Neutrophil (primary cell): ENCODE results near the gene ADGRE3.

Experiments
- H3K27ac ChIP-seq: fragments of 200-600 bp; sonication (generic); 2 replicates; pipeline ENCODE4 v1.5.1; 2016; ENCODE audit warnings: mild to moderate bottlenecking, moderate library complexity
- H3K27me3 ChIP-seq: fragments of 200-600 bp; sonication (generic); 2 replicates; pipeline ENCODE4 v1.6.0; 2016; ENCODE audit warnings: mild to moderate bottlenecking
- H3K36me3 ChIP-seq: fragments of 200-600 bp; sonication (generic); 2 replicates; pipeline ENCODE4 v1.5.1; 2017
- H3K4me1 ChIP-seq, 2 experiments: fragments of 200-600 bp in 1 of 2; sonication (generic) in 1 of 2; 1 replicate in 1 of 2; 2 replicates in 1 of 2; pipeline versions ENCODE4 v1.5.1 to v1.6.1; 2013 to 2016; ENCODE audit warnings: low read depth in 1 of 2, low read length in 1 of 2, mild to moderate bottlenecking in 1 of 2, moderate library complexity in 1 of 2; ENCODE audit not compliant: control insufficient read depth in 1 of 2, insufficient read depth in 1 of 2
- H3K4me3 ChIP-seq, 2 experiments: fragments of 200-600 bp in 1 of 2; sonication (generic) in 1 of 2; 1 replicate in 1 of 2; 2 replicates in 1 of 2; pipeline ENCODE4 v1.5.1; 2013 to 2016; ENCODE audit warnings: low read depth in 1 of 2, low read length in 1 of 2, mild to moderate bottlenecking in 1 of 2, moderate library complexity in 1 of 2
- H3K9me3 ChIP-seq: fragments of 200-600 bp; sonication (generic); 2 replicates; pipeline ENCODE4 v1.5.1; 2016
- TF ChIP-seq, protein P1 (sequence below): fragments of 200-600 bp; sonication (generic); IDR thresholded peaks from 2 replicates; pipeline ENCODE4 v1.5.1; 2016; ENCODE audit warnings: antibody characterized with exemption

ADGRE3 gene

DNA sequence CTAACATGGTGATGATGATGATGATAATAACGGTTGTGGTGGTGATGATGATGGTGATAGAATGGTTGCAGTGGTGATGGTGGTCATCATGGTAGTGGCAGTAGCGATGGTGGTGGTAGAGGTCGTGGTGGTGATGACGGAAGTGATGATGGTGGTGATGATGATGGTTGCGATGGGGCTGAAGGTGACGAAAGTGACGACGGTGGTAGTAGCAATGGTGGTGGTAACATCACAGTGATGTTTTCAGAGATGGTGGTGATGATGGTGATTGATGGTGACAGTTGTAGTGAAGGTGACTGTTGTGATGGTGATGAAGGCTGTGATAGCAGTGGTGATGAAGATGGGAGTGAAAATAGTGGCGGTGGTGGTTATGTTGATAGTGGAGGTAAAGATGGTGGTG, 3.6 kb upstream of the ADGRE3 start:
- Histone ChIP-seq H3K27ac (no peak overlapping the region), H3K36me3 (no peaks in the 10 kb centered on the region), H3K9me3 (no peaks in the 10 kb centered on the region), H3K27me3 (no peaks in the 10 kb centered on the region), H3K4me3 (no peak overlapping the region), H3K4me1 (peaks cover 40 to 52% of the 10 kb centered on the region in 2 experiments)
- TF ChIP-seq, protein P1, sequence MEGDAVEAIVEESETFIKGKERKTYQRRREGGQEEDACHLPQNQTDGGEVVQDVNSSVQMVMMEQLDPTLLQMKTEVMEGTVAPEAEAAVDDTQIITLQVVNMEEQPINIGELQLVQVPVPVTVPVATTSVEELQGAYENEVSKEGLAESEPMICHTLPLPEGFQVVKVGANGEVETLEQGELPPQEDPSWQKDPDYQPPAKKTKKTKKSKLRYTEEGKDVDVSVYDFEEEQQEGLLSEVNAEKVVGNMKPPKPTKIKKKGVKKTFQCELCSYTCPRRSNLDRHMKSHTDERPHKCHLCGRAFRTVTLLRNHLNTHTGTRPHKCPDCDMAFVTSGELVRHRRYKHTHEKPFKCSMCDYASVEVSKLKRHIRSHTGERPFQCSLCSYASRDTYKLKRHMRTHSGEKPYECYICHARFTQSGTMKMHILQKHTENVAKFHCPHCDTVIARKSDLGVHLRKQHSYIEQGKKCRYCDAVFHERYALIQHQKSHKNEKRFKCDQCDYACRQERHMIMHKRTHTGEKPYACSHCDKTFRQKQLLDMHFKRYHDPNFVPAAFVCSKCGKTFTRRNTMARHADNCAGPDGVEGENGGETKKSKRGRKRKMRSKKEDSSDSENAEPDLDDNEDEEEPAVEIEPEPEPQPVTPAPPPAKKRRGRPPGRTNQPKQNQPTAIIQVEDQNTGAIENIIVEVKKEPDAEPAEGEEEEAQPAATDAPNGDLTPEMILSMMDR: no peak

DNA sequence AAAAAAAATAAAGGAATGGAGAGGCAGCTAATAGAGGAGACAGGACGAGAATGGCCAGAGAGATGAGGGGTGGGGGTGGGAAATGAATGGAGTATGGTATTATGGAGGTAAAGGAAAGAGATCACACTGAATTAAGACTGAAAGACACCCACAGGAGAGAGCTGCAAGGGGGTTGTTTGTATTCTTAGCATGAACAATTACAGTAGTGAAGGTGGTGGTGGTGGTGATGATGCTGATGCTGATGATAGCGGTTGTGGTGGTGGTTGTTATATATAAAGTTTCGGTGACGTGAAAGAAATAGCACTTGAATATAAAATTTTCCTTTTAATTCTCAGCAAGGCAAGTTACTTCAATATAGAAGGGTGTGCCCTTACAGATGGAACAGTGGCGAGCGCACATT, 2.8 kb upstream of the ADGRE3 start:
- Histone ChIP-seq H3K4me1 (peaks cover 40 to 52% of the 10 kb centered on the region in 2 experiments), H3K27me3 (no peaks in the 10 kb centered on the region), H3K27ac (peak overlapping the region; percentile 100), H3K36me3 (no peaks in the 10 kb centered on the region), H3K4me3 (no peak overlapping the region), H3K9me3 (no peaks in the 10 kb centered on the region)
- TF ChIP-seq, protein P1: no peak

DNA sequence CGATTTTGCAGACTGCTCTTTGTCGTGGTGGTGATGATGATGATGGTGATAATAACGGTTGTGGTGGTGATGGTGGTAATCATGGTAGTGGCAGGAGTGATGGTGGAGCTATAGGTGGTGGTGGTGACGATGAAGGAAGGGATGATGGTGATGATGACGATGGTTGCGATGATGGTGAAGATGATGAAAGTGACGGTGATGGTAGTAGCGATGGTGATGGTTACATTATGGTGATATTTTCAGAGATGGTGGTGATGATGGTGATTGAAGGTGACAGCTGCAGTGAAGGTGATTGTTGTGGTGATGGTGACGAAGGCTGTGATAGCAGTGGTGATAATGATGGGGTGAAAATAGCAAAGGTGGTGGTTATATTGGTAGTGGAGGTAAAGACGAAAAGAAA, 2.1 kb upstream of the ADGRE3 start:
- Histone ChIP-seq H3K27me3 (no peaks in the 10 kb centered on the region), H3K4me3 (peak overlapping the region in 1 of 2 experiments; percentile 89), H3K4me1 (peaks cover 43 to 55% of the 10 kb centered on the region in 2 experiments), H3K36me3 (peaks cover 2% of the 10 kb centered on the region), H3K27ac (peak overlapping the region; percentile 100), H3K9me3 (no peaks in the 10 kb centered on the region)
- TF ChIP-seq, protein P1: no peak

DNA sequence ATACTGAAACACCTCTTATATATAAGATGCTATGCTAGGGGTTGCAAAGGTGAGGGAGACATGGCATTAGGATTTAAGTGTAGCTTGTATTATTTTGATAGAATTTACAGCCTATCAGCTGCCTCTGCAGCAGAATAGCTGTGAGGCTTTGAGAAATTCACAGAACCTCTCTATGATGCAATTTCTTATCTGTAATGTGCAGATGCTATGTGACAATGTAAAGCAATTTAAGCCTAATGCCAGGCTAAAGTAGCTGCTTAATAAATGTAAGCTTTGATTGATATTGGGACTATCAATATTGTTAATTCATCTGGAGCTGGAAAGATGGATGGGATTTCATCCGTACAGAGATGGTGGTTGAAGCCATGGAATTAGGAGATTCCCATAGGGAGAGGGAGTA, 1.6 kb downstream of the ADGRE3 start:
- TF ChIP-seq, protein P1: no peak
- no peaks in the 10 kb centered on the region for H3K9me3 ChIP-seq
- peak overlapping the region; percentile 100 for H3K27ac ChIP-seq
- H3K4me1 ChIP-seq: peaks cover 77 to 83% of the 10 kb centered on the region in 2 experiments
- peak overlapping the region; percentile 88 to 89 for H3K4me3 ChIP-seq
- H3K27me3 ChIP-seq: no peaks in the 10 kb centered on the region
- H3K36me3 ChIP-seq: peaks cover 37% of the 10 kb centered on the region

DNA sequence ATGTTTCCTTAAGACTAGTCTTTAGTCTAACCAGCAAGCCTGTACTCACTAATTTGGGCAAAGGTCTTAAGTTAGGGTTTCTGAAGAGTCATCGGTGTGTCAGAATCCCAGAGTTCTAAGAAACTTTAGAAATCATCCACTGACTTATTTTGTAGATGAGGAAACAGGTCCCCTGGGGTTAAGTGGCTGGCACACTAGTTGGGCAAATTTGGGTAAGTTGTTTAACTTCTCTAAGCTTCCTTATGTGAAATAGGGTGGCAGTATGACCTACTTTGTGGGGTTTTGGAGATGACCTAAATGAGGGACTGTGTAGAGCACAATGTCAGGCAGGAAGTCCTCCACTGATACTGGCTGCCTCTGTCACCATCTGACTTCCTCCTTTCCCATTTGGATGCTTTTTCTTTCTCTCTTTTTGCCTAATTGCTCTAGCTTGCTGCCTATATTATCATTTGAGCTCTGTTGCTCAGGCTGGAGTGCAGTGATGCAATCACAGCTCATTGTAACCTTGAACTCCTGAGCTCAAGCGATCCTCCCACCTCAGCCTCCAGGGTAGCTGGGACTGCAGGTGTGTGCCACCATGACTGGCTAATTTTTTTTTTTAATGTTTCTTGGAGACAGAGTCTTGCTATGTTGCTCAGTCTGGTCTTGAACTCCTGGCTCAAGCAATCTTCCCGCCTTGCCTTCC, 2.3 kb downstream of the ADGRE3 start:
- TF ChIP-seq, protein P1: no peak
- Histone ChIP-seq H3K36me3 (peaks cover 45% of the 10 kb centered on the region), H3K27me3 (no peaks in the 10 kb centered on the region), H3K4me3 (peak overlapping the region; percentile 88 to 89), H3K27ac (peak overlapping the region; percentile 100), H3K4me1 (peaks cover 81% of the 10 kb centered on the region in 2 experiments), H3K9me3 (no peaks in the 10 kb centered on the region)
